ENCODE measurements around the gene TTL.
"Not testable (repeated sequence)": the region's sequence is repeated elsewhere in the genome, so short reads cannot be mapped to it uniquely, and the experiment has no call there.

GRCh38 chr2:112444256-112444655, 37.7 kb upstream of the TTL start:
- TF ChIP-seq CTCF (IDR thresholded peaks at IDR 0.05); REST (IDR thresholded peaks at IDR 0.05; ENCODE audit: insufficient read depth in 1 of 2, low read depth in 2 of 2, low read length in 1 of 2); POLR2AphosphoS5 (IDR thresholded peaks at IDR 0.05; ENCODE audit: low read depth, low read length); SIN3A (IDR thresholded peaks at IDR 0.05; ENCODE audit: borderline replicate concordance, insufficient read depth, low read depth, low read length); TCF7L2 (IDR thresholded peaks at IDR 0.05; ENCODE audit: low read depth, low read length): not testable (repeated sequence)
